Measurements from ENCODE around the gene AATF.
A peak's percentile ranks its signal among the peaks of the same experiment; 100 is the strongest.

The AATF gene

GRCh38 chr17:36992701-36993100, 43.9 kb downstream of the AATF start:
- no peak for DNase-seq

- no peak for DNase-seq
These were observed 44.5 kb downstream of the AATF start for GRCh38 chr17:36993227-36993626.

GRCh38 chr17:36994438-36994837, 45.7 kb downstream of the AATF start:
- DNase-seq = no peak

GRCh38 chr17:36999471-36999870, 50.7 kb downstream of the AATF start:
- no peak for DNase-seq

- no peak for DNase-seq
These were observed 68.0 kb downstream of the AATF start for GRCh38 chr17:37016780-37017179.

- DNase-seq = no peak
These were observed 68.7 kb downstream of the AATF start for GRCh38 chr17:37017404-37017803.

GRCh38 chr17:37019117-37019740, 70.5 kb downstream of the AATF start:
- peak; percentile 9 for DNase-seq

- no peak for DNase-seq
These were observed 71.0 kb downstream of the AATF start for GRCh38 chr17:37019741-37020129.

GRCh38 chr17:37024181-37024637, 75.5 kb downstream of the AATF start:
- no peak for DNase-seq

- DNase-seq = no peak
These were observed 76.5 kb downstream of the AATF start for GRCh38 chr17:37025238-37025637.

GRCh38 chr17:37025847-37026530, 77.2 kb downstream of the AATF start:
- no peak for DNase-seq

- DNase-seq = no peak
These were observed 77.7 kb downstream of the AATF start for GRCh38 chr17:37026531-37026869.

GRCh38 chr17:37028040-37028439, 79.3 kb downstream of the AATF start:
- DNase-seq = no peak

GRCh38 chr17:37031493-37032083, 82.8 kb downstream of the AATF start:
- DNase-seq = no peak

GRCh38 chr17:37037590-37038155, 88.9 kb downstream of the AATF start:
- no peak for DNase-seq

- DNase-seq = no peak
These were observed 90.5 kb downstream of the AATF start for GRCh38 chr17:37039269-37039668.

GRCh38 chr17:37041932-37042331, 93.2 kb downstream of the AATF start:
- DNase-seq = no peak

- DNase-seq = no peak
These were observed 94.4 kb downstream of the AATF start for GRCh38 chr17:37043201-37043600.

- no peak for DNase-seq
These were observed 96.7 kb downstream of the AATF start for GRCh38 chr17:37045351-37045922.

- DNase-seq = peak; percentile 73
These were observed 98.9 kb downstream of the AATF start for GRCh38 chr17:37047631-37048104.

GRCh38 chr17:37048811-37049210, 100.1 kb downstream of the AATF start:
- DNase-seq = no peak

- no peak for DNase-seq
These were observed 102.2 kb downstream of the AATF start for GRCh38 chr17:37050920-37051319.

- no peak for DNase-seq
These were observed 102.6 kb downstream of the AATF start for GRCh38 chr17:37051381-37051780.

GRCh38 chr17:37051833-37052232, 103.1 kb downstream of the AATF start:
- DNase-seq = no peak

Data from NCI-H2107 (cell line).